Activated CD4-positive, CD25-positive, alpha-beta regulatory T cell treated with anti-CD3 and anti-CD28 coated beads, Interleukin-2, amount 50 U/mL, for 72 hours (primary cell): ENCODE results near the gene FRMD5.

Experiments
- DNase-seq: peaks from one replicate; pipeline ENCODE4 v3.0.0; 2021

The FRMD5 gene

DNA sequence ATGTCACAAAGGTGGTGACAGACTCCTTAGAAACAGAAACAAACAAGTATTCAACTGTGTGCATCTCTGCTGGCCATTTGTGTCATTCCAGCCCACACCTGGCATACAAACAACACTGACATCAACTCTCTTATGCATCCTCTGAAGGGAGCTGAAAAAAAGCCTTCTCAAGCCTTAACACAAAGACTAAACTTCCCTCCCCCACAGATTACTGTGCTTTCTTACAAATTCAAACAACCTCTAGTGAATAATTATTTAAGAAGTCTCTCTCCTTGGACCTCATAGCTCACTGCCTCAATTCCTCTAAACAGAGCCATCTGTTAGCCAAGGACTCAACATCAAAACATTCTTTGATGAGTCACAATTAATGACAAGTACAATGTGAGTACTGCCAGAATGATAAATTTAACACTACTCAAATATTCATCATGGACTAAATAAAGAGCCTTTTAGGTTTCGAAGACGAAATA, 236.2 kb downstream of the FRMD5 start:
- DNase-seq: no peak

- DNase-seq: no peak
Measured at GRCh38 chr15:43957724-43958123, 237.3 kb downstream of the FRMD5 start.

DNA sequence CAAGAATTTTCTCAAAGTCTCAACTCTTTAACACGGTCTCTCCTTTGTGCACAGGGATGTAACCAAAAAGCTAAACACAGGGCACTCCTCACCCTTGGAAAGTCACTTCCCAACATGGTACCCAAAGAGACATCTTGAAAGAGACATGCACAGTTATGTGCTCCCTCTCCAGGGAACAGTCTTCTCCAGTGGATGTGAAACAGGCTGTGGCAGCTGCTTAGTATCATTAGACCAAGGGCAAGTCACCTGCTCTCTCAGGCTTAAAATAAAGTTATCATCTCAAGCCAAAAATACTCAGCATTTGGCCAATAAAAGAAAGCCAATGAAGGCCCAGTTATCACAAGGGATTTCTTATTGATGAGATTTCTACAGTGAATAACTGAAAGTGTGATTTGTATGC, 239.9 kb downstream of the FRMD5 start:
- DNase-seq: no peak

DNA sequence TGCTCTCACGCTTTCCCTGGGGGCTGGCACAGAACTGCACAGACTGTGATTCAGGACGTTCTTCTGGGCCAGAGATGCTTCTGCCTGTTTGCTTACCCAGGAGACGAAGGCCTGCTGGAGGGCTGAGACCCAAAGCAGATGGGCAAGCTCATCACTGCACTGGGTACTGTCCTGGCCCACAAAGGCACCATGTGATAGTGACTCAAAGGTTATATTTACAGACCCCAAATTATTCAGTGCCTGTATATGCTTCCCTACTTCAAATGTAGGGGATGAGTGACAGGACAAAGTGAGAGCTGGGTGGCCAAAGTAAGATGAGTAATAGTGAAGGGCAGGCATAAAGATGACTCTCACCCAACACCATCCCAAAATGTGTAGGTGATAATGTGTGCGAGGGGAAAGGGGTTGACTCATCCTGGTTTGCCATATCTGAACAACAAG, 240.9 kb downstream of the FRMD5 start:
- DNase-seq: no peak

DNA sequence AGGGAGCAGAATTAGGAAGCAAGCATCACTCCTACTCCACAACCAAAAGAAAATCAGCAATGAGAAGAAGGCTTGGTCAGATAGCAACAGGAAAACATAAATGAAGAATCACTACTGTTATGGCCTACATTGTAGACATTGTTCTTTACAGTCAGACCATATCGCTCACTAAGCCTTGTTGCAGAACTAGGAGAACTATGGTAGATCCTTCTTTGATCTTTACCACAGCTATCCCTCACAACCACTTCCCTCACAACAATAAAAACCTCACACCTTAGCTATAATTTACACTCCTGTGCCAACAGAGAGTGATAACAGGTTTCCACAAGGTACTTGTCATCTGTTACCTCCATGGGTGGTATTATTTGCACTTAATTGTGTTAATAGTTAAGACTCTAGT, 241.7 kb downstream of the FRMD5 start:
- DNase-seq: no peak

GRCh38 chr15:43950531-43950930, 244.5 kb downstream of the FRMD5 start:
- no peak for DNase-seq

DNA sequence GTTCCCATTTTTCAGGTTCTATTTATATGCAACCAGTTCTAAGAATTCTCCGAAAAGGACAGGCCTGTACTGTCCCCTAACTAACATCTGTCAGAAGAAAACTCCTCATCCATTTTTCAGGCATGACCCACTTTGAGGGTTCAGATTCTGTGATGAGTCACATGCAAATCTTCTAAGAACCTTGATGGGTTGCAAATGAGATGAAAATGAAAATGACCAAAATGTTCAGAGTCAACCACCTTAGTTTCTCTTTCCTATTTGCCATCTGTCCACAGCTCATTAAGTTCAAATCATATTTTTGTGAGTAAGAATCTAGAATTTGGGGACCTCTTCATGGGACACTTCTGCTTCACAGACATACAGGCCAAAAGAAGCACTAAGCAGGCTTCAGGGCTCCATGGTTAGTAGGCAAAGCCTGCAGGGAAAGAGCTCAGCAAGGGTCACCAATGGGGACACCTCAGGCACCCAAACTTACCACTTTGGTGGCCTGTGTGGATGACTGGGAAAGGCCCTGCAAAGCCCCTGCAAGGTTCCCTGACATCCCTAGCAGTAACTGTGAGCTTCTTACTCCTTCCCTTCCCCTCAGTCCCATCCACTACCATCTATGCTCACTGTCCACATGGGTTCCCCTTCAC, 246.3 kb downstream of the FRMD5 start:
- peak; percentile 34 for DNase-seq

- DNase-seq: no peak
Measured at GRCh38 chr15:43943511-43943910, 251.6 kb downstream of the FRMD5 start.

DNA sequence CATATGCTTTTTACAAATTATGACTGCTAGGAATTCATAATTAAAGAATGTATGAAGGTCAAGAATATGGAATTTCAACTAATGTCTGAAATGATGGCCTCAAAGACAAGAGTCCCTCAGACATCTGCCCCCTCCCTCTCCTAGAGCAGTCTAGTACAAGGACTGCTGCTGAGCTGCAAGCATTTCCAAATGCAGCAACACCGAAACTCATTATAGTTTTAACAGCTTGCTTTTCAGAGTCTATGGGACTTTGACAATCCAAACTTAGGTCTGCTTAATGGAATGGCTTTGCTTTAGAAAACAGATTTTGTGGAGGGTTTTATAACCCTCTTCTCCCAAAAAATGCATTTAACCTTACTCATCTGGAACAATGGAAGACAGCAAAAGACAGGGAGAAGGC, 252.9 kb downstream of the FRMD5 start:
- DNase-seq: no peak

GRCh38 chr15:43941555-43941954, 253.5 kb downstream of the FRMD5 start:
- DNase-seq: no peak

GRCh38 chr15:43941071-43941470, 254.0 kb downstream of the FRMD5 start:
- no peak for DNase-seq

DNA sequence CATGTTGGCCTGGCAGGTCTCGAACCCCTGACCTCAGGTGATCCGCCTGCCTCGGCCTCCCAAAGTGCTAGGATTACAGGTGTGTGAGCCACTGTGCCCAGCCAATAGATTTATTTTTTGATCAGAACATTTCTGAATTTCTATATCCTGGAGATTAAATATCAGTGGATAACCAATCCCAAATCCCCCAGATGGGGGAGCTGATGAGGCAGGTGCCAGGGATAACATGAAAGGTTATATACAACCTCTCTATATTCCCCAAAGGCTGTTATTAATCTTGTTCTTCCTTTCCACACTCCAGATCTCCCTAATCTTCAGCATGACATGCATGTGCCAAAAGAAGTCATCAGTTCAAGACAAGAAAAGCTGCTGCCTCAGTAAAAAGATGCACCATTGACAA, 256.0 kb downstream of the FRMD5 start:
- DNase-seq: no peak

DNA sequence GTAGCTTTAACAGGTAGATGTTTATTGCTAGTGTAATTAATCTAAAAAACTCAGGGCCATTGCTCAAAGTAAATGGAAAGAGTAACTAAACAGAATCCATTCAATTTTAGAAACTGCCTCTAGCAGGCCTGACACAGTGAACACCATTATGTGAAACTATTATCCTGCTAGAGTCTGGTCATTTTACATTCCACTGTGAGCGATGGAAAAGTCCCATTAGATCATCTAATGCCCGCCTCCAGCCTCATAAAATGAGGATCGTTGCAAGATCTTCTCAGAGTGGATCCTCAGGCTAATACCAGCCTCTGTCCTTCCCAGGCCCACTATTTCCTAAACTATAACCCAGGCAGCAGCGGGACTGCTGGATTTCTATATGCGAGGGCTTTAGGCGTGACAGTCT, 260.6 kb downstream of the FRMD5 start:
- no peak for DNase-seq

- DNase-seq: no peak
Measured at GRCh38 chr15:43932907-43933306, 262.2 kb downstream of the FRMD5 start.

- DNase-seq: no peak
Measured at GRCh38 chr15:43931790-43932435, 263.2 kb downstream of the FRMD5 start.

DNA sequence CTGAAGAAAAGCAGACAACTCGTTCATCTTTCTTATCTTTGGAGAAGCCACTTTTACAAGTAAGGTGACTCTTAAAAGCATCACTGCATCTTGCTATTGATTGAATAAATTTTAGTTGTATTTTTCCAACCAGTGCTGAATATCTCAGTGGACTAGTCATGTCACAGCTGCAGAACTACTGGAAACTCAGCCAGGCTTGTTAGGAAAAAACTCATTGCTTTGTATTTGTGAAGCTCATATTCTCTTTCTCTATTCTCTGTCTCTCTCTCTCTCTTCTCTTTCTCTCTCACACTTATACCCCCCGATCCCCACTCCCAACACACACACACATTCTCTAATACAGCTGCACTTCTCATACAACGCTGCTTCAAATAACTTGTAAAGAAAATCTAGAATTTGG, 264.0 kb downstream of the FRMD5 start:
- no peak for DNase-seq

- no peak for DNase-seq
Measured at GRCh38 chr15:43930556-43930955, 264.5 kb downstream of the FRMD5 start.

DNA sequence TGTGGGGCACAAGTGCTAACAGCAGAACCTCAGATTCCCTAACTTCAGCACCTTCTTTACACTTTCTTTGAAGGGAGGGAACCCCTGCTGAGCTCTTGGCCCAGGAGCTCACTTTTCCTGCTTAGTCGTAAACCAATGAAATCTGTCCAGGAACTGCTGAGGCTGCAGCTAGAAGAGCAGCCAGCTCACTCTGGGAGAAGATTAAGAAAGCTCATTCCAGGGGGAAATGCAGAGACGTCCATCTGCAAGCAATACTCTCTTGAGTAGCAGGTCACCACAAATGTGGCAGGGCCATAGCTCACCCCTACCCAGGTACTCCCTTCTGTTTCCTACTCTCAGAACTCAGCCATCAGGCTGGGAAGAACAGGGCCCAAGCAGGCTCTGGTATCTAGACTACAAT, 265.0 kb downstream of the FRMD5 start:
- no peak for DNase-seq

DNA sequence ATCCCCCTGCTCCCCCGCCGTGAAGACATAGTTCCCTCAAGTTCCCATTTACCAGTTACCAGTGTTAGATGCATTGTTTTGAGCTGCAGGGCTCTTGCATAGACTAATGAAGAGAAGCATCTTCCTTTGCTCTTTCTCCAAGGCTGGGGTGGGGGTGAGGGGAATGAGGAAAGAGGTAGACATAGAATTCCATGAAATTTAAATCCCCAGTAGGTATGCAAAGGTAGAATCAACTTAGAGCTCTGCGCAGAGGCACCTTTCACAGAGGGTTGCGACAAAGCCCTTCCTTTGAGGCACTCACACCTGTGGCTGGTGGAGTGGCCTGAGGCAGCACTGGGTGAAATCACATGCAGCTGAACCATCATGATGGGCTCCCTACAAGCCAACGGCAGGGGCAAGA, 266.9 kb downstream of the FRMD5 start:
- no peak for DNase-seq

DNA sequence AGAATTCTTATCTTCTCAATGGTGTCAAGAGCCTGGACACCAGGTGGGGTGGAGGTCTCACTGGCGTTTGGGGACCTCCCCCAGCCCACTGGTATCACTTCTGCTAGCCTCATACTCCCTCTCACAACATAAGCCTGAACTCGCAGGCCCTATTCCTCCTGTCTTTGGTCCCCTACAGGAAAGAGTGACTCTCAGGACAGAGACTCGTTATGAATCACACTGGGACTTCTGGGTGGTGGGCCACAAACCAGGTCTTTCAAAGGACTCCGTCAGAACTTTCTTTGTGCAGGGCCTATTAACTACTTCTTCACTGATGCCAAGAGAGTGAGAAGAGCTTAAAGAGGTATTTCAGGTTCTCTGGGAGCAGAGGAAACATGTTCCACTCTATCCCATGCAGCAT, 267.9 kb downstream of the FRMD5 start:
- no peak for DNase-seq

- no peak for DNase-seq
Measured at GRCh38 chr15:43923553-43923952, 271.5 kb downstream of the FRMD5 start.

DNA sequence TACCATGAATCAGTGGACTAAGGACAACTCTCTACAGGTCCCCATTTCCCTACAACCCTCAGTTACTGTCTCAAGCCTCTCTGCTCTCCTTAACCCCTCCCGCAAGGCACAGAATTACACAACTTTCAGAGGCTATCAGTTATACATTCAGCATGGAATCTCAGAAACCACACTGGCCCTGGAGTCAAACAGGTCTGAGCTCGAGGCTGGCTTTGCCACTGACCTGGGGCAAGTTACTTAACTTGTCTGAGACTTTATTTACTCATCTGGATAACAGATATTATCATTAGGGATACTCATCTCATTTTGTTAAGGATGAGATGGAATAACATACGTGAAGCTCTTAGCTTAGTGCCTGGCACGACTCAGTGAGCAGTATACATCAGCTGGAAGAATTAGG, 273.1 kb downstream of the FRMD5 start:
- DNase-seq: no peak

GRCh38 chr15:43920815-43921214, 274.3 kb downstream of the FRMD5 start:
- no peak for DNase-seq

DNA sequence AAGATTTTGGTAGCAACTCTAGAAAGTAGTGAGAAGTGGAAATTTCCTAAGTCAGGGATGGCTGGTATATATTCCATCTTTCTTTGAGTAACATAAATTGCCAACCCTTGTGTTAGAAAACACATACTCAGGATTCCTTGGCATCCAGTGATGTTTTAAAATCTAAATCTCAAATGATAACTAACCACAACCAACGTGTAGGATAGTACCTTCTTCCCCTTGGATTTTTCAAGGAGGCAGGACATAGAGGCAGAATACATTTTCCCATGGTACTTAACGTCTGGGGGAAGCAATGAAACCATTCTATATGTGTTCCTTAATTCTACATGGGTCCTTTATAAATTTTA, 274.8 kb downstream of the FRMD5 start:
- no peak for DNase-seq
